Myocyte (in vitro differentiated cells): ENCODE results near the gene ROR2. TPM values are rescaled to one million over a fixed set of nuclear protein-coding genes. Genes with fewer than 3 reads are reported as not detected.

Experiments used
- DNase-seq: peaks from one replicate; pipeline ENCODE4 v3.0.0-alpha.2; 2012; ENCODE audit warnings: low read depth
- total RNA-seq: library from RNA; depleted of rRNA; stranded (reverse); fragments of >200 nt; gene quantifications from 2 replicates; pipeline ENCODE4 v1.2.3, GENCODE V29; 2014

Gene ROR2
- total RNA-seq, 1 donor from 2014 or later = 0.05 TPM

GRCh38 chr9:91882627-91883026 is 67.4 kb downstream of the ROR2 start:
- no peak for DNase-seq

- DNase-seq = no peak
These were observed 69.6 kb downstream of the ROR2 start for GRCh38 chr9:91880378-91880972.

- no peak for DNase-seq
These were observed 70.8 kb downstream of the ROR2 start for GRCh38 chr9:91879231-91879630.

GRCh38 chr9:91873637-91874051 is 76.4 kb downstream of the ROR2 start:
- no peak for DNase-seq

- DNase-seq = no peak
These were observed 81.2 kb downstream of the ROR2 start for GRCh38 chr9:91868732-91869391.

- no peak for DNase-seq
These were observed 82.3 kb downstream of the ROR2 start for GRCh38 chr9:91867740-91868139.

- no peak for DNase-seq
These were observed 85.0 kb downstream of the ROR2 start for GRCh38 chr9:91865041-91865440.

- DNase-seq = no peak
These were observed 85.6 kb downstream of the ROR2 start for GRCh38 chr9:91864380-91864779.

- DNase-seq = no peak
These were observed 86.6 kb downstream of the ROR2 start for GRCh38 chr9:91863469-91863868.

- DNase-seq = no peak
These were observed 91.6 kb downstream of the ROR2 start for GRCh38 chr9:91858213-91859030.

- DNase-seq = no peak
These were observed 92.5 kb downstream of the ROR2 start for GRCh38 chr9:91857291-91858212.

- no peak for DNase-seq
These were observed 93.6 kb downstream of the ROR2 start for GRCh38 chr9:91856419-91856818.

- DNase-seq = no peak
These were observed 94.8 kb downstream of the ROR2 start for GRCh38 chr9:91855196-91855595.

GRCh38 chr9:91852801-91853347 is 97.2 kb downstream of the ROR2 start:
- no peak for DNase-seq

- no peak for DNase-seq
These were observed 100.3 kb downstream of the ROR2 start for GRCh38 chr9:91849694-91850093.

- DNase-seq = no peak
These were observed 101.9 kb downstream of the ROR2 start for GRCh38 chr9:91848146-91848545.

- no peak for DNase-seq
These were observed 102.4 kb downstream of the ROR2 start for GRCh38 chr9:91847581-91848091.

GRCh38 chr9:91845879-91846278 is 104.1 kb downstream of the ROR2 start:
- DNase-seq = no peak

GRCh38 chr9:91844701-91845291 is 105.2 kb downstream of the ROR2 start:
- DNase-seq = no peak

- no peak for DNase-seq
These were observed 105.8 kb downstream of the ROR2 start for GRCh38 chr9:91844190-91844589.
